HG03025 (cell line): ENCODE results near the gene ARPP19.
"Not testable (repeated sequence)": the region's sequence is repeated elsewhere in the genome, so short reads cannot be mapped to it uniquely, and the experiment has no call there.

ENCODE experiments used
- ATAC-seq: cut with Tn5 transposase; IDR thresholded peaks from one replicate; pipeline ENCODE4 v1.9.1; 2021; ENCODE audit warnings: mild to moderate bottlenecking, moderate library complexity; ENCODE audit not compliant: unreplicated experiment, low FRiP score

Gene ARPP19, protein sequence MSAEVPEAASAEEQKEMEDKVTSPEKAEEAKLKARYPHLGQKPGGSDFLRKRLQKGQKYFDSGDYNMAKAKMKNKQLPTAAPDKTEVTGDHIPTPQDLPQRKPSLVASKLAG

GRCh38 chr15:52568601-52569585 lies at the start of gene ARPP19:
ARPP19 (minus strand) TSS chr15:52569030; CDS start chr15:52568892, 138 bp downstream.
- ATAC-seq, result peak; percentile 71

DNA sequence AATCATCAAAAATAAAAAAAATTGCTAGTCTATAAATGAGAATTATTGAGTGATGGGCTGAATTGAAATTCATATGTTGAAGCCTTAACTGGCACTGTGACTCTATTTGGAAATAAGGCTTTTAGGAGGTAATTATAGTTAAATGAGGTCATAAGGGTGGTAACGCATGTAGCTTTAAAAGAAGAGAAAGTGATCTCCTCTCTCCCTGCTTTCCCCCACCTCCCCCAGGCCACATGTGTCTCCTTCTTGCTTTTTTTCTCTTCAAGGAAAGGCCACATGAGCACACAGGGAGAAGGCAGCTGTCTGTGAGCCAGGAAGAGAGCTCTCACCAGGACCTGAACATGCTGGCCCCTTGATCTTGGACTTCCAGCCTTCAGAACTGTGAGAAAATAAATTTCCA lies 48.2 kb upstream of the ARPP19 start:
- no peak for ATAC-seq

DNA sequence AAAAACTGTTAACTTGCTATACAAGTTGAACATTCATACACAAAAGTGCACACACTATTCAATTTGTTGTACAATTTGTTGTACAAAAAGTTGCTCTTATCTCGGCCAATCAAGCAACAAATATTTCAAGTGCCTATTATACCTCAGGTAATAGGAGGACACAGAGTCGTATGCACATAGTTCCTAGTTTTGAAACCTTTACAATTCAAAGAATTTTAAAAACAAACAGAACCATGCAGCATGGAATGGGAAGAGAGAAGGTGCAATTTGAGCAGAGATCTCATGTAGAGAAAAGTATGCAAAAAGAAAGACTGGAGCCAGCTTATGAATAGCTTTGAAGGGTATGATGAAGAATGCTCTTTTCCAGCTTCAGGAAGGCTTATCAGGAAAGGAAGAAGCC lies 46.5 kb upstream of the ARPP19 start:
- no peak for ATAC-seq

GRCh38 chr15:52609593-52609992 lies 40.8 kb upstream of the ARPP19 start:
- no peak for ATAC-seq

- no peak for ATAC-seq
Observed at GRCh38 chr15:52584414-52584813, 15.6 kb upstream of the ARPP19 start.

DNA sequence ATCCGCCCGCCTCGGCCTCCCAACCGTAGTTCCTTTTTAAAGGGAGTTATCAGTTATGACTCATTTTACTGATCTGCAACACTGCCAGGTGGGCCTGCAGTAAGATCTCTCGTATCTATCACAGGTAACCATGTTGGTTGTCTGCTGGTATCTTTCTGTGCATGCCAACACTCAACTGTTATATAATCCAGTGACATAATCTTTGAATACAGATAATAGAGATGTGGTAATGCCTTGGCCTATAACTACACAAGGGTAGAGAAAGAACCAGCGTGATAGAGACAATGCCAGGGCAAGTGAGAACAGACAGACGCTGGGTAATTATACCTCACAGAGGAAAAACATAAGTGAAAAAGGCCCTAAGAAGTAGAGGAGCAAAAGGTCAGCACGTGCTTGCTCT lies 11.0 kb upstream of the ARPP19 start:
- ATAC-seq, result no peak

DNA sequence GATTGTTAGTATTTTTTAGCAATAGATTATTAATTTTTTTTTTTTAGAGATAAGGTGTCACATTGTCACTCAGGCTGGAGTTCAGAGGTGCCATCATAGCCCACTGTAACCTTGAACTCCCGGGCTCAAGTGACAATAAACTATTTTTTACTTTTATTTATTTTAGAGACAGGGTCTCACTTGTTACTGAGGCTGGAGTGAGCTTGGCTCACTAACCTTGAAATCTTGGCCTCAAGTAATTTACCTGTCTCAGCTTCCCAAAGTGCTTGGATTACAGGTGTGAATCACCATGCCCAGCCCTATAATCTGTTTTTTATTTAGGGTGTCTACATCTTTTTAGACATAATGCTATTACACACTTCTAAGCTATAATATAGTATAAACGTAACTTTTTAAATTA lies 7.9 kb upstream of the ARPP19 start:
- no peak for ATAC-seq

DNA sequence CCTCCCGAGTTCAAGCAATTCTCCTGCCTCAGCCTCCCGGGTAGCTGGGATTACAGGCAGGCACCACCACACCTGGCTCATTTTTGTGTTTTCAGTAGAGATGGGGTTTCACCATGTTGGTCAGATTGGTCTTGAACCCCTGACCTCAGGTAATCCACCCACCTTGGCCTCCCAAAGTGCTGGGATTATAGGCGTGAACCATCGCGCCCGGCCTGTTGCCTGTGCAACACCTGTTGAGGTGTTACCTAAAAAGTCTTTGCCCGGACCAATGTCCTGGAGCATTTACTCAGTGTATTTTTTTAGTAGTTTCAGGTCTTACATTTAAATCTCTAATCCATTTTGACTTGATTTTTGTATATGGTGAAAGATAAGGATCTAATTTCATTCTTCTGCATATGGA lies 6.7 kb upstream of the ARPP19 start:
- ATAC-seq, result not testable (repeated sequence)

DNA sequence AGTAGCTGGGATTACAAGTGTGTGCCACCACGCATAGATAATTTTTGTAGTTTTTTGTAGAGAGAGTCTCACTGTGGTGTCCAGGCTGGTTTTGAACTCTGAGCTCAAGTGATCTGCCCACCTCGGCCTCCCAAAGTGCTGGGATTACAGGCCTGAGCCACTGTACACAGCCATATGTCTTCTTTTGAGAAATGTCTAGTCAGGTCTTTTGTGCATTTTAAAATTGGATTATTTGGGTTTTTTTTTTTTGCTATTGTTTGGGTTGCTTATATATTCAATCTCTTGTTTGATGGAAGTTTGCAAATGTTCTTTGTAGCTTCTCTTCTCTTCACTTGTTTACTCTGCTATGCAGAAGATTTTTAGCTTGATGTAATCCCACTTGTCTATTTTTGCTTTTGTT lies 6.2 kb upstream of the ARPP19 start:
- no peak for ATAC-seq

- ATAC-seq, result not testable (repeated sequence)
Observed at GRCh38 chr15:52574623-52575022, 5.8 kb upstream of the ARPP19 start.

DNA sequence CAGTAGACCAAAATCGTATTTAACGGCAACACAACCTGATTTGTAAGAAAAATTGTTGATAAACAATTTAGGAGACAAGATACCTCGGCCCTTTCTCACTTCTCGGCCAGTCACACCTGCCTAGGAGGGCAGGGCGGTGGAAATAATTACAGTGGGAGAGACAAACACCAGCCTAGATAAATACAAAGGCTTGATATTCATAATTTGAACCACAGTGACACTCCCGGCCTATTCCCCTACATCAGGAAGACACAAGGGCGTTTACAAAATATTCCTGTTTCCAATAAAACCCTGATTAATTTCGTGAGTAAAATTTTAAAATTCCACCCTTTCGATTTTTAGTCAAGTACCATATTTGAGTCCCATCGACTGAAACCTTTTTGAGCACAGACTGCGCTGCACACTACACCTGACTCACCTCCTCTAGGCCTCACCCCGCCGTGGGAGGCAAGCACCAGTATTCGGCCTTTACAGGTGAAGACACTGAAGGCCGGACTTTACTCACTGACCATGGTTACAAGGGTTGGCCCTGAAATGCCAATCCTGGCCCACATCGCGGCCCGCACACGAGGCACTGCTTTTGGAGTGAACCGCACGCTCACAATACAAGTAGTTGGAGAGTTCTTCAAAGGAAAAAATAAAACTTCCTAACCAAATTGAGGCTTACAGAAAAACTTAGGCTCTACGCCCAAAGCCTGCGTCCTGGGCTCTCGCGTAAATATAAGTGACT lies 794 bp downstream of the ARPP19 start:
- ATAC-seq, result no peak

DNA sequence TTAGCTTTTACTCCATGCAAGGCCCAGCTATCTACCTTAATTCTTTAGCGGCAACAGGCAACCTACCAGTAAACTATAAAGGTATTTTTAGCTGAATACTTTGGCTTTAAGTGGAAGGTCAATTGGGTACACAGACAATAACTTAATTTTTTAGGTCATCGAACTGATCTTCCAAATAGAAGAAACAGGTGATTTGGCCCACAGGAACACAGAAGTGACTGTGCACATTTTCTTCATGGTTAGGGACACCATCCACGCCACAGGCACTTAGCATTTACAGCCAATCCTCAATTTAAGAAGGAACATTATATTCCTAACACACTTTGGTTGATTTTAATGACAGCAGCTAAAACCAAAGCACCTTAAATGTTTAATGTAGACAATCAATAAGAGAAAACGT lies 1.9 kb downstream of the ARPP19 start:
- ATAC-seq, result no peak

DNA sequence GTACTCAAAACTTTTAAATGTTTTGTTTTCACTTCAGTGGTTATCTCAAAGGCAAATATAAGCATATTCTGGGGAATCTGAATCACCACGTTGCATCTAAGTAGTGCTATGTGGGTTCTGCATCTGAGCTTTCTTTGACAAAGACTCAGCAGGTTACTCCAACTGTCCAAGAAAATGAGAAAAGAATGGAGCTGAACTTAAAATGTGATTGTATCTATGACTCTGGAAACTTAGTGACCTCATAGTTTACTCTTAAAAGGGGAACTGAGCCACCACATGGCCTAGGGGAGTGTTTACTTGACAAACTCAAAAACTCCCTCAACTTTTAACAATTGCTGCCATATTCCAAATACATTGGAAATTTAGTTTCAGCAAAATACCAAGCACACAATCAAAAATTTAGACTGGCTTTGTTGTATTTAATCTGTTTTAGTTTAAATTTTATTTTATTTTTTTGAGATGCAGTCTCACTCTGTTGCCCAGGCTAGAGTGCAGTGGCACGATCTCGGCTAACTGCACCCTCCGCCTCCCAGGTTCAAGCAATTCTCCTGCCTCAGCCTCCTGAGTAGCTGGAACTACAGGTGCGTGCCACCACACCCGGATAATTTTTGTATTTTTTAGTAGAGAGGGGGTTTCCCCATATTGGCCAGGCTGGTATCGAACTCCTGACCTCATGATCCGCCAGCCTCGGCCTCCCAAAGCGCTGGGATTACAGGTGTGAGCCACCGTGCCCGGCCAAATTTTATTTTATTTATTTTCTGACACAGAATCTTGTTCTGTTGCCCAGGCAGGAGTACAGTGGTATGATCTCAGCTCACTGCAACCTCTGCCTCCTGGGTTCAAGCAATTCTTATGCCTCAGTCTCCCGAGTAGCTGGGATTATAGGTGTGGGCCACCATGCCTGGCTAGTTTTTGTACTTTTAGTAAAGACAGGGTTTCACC lies 3.1 kb downstream of the ARPP19 start:
- peak; percentile 37 for ATAC-seq

GRCh38 chr15:52563501-52564060 lies 5.2 kb downstream of the ARPP19 start:
- ATAC-seq, result no peak

GRCh38 chr15:52559575-52559974 lies 9.3 kb downstream of the ARPP19 start:
- ATAC-seq, result no peak

GRCh38 chr15:52559022-52559421 lies 9.8 kb downstream of the ARPP19 start:
- ATAC-seq, result no peak

DNA sequence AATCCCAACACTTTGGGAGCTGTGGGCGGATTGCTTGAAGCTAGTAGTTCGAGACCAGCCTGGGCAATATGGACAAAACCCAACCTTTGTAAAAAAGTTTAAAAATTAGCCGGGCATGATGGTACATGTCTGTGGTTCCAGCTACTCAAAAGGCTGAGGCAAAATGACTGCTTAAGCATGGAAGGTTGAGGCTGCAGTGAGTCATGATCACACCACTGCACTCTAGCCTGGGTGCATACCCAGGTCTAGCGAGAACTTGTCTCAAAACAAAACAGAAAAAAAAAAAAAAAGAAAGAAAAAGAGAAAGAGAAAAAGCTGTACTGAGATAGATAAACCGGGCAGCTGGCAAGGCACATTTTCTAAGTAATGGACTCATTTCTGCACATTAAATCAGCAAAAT lies 10.6 kb downstream of the ARPP19 start:
- peak; percentile 67 for ATAC-seq

GRCh38 chr15:52557274-52557641 lies 11.6 kb downstream of the ARPP19 start:
- no peak for ATAC-seq

- ATAC-seq, result no peak
Observed at GRCh38 chr15:52556524-52557273, 12.1 kb downstream of the ARPP19 start.
